GM13977 (cell line): ENCODE measurements around the gene SOCS3.

Experiments
- DNase-seq: peaks from one replicate; pipeline ENCODE4 v3.0.0; 2012; ENCODE audit warnings: low spot score
- in situ Hi-C: fragments of 300-500 bp; cut with MboI; formaldehyde crosslinking; loops from one replicate; pipeline ENCODE4 v1.12.0; 2022; ENCODE audit warnings: low sequenced_read_pairs, low pct_unique_long_range_greater_than_20kb, mixed read lengths, inconsistent platforms; ENCODE audit not compliant: unreplicated experiment
- TF ChIP-seq, protein P1 (sequence below): IDR thresholded peaks from 2 replicates; pipeline ENCODE4 v1.5.1; 2012; ENCODE audit warnings: mild to moderate bottlenecking, control low read depth; ENCODE audit not compliant: insufficient read depth; ENCODE audit errors: extremely low read depth, missing control alignments

Gene SOCS3

GRCh38 chr17:78357672-78358537, 2.0 kb downstream of the SOCS3 start:
- in situ Hi-C loops = no loop called here
- DNase-seq = no peak
- TF ChIP-seq, protein P1, sequence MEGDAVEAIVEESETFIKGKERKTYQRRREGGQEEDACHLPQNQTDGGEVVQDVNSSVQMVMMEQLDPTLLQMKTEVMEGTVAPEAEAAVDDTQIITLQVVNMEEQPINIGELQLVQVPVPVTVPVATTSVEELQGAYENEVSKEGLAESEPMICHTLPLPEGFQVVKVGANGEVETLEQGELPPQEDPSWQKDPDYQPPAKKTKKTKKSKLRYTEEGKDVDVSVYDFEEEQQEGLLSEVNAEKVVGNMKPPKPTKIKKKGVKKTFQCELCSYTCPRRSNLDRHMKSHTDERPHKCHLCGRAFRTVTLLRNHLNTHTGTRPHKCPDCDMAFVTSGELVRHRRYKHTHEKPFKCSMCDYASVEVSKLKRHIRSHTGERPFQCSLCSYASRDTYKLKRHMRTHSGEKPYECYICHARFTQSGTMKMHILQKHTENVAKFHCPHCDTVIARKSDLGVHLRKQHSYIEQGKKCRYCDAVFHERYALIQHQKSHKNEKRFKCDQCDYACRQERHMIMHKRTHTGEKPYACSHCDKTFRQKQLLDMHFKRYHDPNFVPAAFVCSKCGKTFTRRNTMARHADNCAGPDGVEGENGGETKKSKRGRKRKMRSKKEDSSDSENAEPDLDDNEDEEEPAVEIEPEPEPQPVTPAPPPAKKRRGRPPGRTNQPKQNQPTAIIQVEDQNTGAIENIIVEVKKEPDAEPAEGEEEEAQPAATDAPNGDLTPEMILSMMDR = no peak

DNA sequence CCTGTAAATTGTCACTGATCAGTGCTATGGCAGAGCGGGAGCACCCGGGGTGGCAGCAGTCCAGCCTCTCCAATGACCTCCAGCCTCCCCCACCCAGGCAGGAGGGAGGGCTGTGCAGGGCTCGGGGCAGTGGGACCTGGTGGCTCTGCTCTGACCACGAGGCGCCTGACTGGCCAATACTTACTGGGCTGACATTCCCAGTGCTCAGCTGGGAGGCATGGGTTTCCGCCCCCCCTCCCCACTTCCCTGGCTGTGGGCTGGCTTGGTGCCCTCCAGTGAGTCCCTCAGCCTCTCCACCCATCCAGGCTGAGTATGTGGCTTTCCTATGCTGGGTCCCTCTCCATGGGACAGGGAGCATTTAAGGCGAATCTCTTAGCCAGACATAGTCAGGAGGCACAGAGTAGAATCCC, 2.7 kb downstream of the SOCS3 start:
- TF ChIP-seq, protein P1 = no peak
- in situ Hi-C loops = no loop called here
- DNase-seq = no peak

DNA sequence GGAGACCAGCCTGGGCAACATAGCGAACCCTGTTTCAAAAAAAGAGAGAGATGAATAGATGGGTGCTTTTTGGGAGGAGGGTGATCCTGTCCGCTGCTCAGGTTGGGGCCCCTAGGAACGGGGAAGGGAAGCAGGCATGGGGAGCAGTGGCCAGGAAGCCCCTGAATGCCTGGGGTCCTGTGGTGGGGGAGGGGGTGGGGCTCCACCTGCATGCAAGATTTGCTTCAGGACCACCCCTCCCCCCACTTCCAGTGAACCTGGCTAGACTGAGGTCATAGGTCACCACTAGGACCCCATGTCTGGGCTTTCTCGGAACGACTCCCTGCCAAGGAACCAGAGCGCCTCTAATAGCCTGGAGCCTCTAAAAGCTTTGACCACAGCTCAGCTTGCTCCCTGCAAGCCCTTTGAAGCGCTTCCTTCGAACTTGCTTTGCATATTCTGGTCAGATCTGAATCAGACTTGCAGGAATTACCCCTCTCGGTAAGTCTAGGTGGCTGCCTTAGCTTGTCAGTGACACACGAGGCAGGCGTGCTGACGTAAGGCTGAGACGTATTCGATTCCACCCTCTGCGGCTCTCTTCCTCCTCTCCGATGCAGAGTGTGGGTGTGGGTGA, 3.7 kb downstream of the SOCS3 start:
- TF ChIP-seq, protein P1 = peak; percentile 19
- in situ Hi-C loops = no loop called here
- DNase-seq = peak; percentile 96

GRCh38 chr17:78355701-78356100, 4.2 kb downstream of the SOCS3 start:
- in situ Hi-C loops = no loop called here
- TF ChIP-seq, protein P1 = no peak
- DNase-seq = no peak

DNA sequence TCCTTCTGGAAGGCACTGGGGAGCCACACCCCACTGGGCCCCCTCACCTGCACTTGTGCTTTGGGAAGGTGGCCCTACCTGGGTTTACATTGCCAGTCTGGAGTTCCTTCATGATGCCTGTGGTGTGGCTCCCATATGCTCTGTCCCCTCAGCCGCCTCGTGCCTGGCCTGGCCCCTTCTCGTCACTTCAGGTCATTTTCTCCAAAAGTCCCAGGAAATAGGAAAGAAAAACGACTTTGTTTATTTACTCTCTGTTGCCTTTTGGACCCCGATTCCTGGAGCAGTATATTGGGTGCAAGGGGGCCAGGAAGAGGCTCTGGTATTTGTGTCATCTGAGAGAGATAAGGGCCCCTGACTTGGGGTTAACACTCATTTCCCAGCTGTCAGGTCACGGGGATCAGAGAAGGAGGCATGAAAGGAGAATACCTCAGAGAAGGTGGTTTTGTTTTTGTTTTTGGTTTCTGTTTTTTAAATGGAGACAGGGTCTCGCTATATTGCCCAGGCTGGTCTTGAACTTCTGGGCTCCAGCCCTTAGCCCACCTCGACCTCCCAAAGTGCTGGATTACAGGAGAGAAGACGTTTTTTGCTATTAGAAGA, 4.7 kb downstream of the SOCS3 start:
- DNase-seq = peak; percentile 65
- in situ Hi-C loops = no loop called here
- TF ChIP-seq, protein P1 = no peak

DNA sequence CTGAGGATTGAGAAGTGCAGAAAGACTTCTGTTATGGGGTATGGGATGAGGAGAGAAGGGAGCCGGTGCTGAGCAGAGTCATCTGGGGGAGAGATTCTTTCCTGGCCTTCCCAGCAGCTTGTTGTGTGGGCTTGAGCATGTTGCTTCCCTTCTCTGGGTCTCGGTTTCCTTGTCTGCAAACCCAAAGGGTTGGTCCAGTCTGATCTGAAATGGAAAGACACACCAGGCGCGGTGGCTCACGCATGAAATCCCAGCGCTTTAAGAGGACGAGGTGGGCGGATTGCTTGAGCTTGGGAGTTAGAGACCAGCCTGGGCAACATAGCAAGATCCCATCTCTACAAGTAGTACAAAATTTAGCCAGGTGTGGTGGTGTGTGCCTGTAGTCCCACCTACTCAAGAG, 6.0 kb downstream of the SOCS3 start:
- TF ChIP-seq, protein P1 = no peak
- in situ Hi-C loops = no loop called here

More for the DNA sequence above, 6.0 kb downstream of the SOCS3 start:
- DNase-seq = no peak
